Fibroblast of mammary gland (primary cell): ENCODE results near the gene TMIGD2.

ENCODE experiments used
- DNase-seq: peaks from one replicate; pipeline ENCODE4 v3.0.0-alpha.2; 2010; ENCODE audit warnings: low read depth
- H3K4me3 ChIP-seq: 2 replicates; pipeline ENCODE4 v1.5.1; 2011; ENCODE audit warnings: low read depth, mild to moderate bottlenecking, low read length, moderate library complexity; ENCODE audit not compliant: control insufficient read depth
- TF ChIP-seq, protein P1 (sequence below): conservative IDR thresholded peaks from 2 replicates; pipeline ENCODE4 v1.5.1; 2011; ENCODE audit warnings: low read depth, low read length, inconsistent platforms; ENCODE audit not compliant: control insufficient read depth, insufficient read depth

TMIGD2 gene

DNA sequence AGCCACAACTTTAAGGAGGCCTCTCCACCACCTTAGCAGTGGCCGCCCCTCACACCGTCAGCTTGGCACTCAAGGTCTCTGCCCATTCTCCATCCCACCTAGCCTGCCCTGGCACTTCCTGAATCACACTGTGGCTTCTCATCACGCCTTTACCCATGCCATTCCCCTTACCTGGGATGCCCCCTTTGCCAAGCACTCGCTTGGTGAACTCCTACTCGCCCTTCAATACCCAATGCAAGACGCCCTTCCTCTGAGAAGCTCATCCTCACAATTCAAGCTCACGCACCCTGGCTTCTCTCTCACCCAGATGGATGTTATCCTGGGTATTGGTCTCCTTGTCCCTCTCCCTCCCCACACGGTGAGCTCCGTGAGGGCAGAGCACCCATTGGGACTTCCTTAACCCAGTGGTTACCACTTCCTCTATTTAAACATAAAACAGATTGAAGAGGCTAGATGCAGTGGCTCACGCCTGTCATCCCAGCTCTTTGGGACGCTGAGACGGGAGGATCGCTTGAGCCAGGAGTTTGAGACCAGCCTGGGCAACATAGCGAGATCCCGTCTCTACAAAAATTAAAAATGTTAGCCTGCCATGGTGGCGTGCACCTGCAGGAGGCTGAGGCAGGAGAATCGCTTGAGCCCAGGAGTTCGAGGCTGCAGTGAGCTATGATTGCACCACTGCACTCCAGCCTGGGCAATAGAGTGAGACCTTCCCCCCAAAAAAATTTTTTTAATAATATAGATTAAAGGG lies 35.8 kb downstream of the TMIGD2 start:
- TF ChIP-seq, protein P1, sequence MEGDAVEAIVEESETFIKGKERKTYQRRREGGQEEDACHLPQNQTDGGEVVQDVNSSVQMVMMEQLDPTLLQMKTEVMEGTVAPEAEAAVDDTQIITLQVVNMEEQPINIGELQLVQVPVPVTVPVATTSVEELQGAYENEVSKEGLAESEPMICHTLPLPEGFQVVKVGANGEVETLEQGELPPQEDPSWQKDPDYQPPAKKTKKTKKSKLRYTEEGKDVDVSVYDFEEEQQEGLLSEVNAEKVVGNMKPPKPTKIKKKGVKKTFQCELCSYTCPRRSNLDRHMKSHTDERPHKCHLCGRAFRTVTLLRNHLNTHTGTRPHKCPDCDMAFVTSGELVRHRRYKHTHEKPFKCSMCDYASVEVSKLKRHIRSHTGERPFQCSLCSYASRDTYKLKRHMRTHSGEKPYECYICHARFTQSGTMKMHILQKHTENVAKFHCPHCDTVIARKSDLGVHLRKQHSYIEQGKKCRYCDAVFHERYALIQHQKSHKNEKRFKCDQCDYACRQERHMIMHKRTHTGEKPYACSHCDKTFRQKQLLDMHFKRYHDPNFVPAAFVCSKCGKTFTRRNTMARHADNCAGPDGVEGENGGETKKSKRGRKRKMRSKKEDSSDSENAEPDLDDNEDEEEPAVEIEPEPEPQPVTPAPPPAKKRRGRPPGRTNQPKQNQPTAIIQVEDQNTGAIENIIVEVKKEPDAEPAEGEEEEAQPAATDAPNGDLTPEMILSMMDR = no peak
- no peak overlapping the region for H3K4me3 ChIP-seq
- no peak for DNase-seq

DNA sequence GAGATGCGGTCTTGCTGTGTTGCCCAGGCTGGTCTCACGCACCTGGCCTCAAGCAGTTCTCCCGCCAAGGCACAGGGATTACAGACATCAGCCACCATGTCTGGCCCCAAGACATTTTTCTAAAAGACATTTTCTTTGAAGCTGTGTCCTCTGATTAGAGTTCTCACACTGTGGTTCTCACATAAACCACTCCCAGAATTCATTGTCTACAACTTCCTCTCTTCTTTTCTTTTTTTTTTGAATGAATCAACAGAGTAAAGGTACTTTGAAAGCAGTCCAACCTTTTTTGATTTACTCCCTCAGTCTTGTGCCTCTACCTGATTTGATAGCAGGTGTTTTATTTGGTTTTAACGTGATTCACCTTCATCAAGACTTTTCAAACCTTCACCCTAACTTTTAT lies 37.4 kb downstream of the TMIGD2 start:
- DNase-seq = no peak
- no peak overlapping the region for H3K4me3 ChIP-seq
- TF ChIP-seq, protein P1 = no peak

DNA sequence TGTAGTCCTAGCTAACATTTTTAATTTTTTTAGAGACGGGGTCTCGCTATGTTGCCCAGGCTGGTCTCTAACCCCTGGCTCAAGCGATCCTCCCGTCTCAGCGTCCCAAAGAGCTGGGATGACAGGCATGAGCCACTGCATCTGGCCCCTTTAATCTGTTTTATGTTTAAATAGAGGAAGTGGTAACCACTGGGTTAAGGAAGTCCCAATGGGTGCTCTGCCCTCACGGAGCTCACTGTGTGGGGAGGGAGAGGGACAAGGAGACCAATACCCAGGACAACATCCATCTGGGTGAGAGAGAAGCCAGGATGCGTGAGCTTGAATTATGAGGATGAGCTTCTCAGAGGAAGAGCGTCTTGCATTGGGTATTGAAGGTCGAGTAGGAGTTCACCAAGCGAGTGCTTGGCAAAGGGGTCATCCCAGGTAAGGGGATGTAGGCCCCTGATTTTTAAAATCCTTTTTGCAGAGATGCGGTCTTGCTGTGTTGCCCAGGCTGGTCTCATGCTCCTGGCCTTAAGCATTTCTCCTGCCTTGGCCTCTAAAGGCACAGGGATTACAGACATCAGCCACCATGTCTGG lies 41.5 kb downstream of the TMIGD2 start:
- no peak overlapping the region for H3K4me3 ChIP-seq
- TF ChIP-seq, protein P1 = no peak
- DNase-seq = no peak

DNA sequence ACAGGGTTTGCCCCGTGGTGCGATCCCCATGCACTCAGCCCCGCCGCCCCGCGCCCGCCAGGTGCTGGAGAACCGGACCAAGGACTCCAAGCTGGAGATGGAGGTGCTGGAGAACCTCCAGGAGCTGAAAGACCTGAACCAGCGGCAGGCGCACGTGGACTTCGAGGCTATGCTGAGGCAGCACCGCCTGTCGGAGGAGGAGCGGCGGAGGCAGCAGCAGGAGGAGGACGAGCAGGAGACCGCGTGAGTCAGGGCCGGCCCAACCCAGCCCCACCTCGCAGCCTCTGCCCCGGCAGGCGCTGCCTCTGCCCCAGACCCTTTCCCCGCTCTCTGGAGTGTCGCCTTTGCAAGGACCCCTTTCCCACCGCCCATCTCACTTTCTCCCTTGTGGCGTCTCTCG lies 44.0 kb downstream of the TMIGD2 start:
- TF ChIP-seq, protein P1 = no peak
- no peak overlapping the region for H3K4me3 ChIP-seq
- no peak for DNase-seq

DNA sequence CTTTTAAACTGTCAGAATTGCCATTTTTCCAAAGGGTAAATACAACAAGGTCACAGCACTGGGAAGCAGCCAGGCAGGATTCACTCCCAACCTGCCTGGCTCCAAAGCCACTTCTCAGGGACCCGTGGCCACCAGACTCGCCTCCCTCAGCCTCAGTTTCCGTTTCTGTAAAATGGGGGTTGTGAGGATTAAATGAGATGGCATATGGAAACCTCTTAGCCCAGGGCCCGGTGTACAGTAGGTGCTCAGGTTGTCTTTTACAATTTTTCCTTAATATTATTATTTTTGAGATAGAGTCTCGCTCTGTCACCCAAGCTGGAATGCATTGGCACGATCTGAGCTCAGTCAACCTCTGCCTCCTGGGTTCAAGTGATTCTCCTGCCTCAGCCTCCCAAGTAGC lies 45.2 kb downstream of the TMIGD2 start:
- TF ChIP-seq, protein P1 = no peak
- DNase-seq = no peak
- H3K4me3 ChIP-seq = no peak overlapping the region

DNA sequence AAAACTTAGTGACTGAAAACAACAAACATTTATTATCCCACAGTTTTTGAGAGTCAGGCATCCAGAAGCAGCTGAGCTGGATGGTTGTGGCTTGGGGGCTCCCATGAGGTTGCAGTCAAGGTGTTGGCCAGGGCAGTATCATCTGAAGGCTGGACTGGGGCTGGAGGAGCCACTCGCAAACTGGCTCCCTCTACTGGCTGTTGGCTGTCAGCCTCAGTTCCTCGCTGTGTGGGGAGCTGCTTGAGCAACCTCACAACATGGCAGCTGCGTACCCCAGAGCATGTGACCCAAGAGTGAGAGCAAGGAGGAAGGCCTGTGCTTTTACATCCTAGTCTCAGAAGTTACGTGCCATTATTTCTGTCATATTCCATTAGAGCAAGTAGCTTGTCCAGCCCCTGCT lies 45.6 kb downstream of the TMIGD2 start:
- TF ChIP-seq, protein P1 = peak; percentile 19
- DNase-seq = peak; percentile 6
- no peak overlapping the region for H3K4me3 ChIP-seq
